Mesendoderm (in vitro differentiated cells): ENCODE data around the gene FNBP1.

Experiments used
- DNase-seq: peaks from one replicate; pipeline ENCODE4 v3.0.0; 2013
- H2AK5ac ChIP-seq: 2 replicates; pipeline ENCODE4 v1.6.1; 2013; ENCODE audit warnings: low read length, inconsistent platforms
- H2BK120ac ChIP-seq: 2 replicates; pipeline ENCODE4 v1.6.1; 2013; ENCODE audit warnings: low read depth, mild to moderate bottlenecking, low read length, moderate library complexity, mixed read lengths
- H2BK15ac ChIP-seq: replicated peaks from 2 replicates; pipeline ENCODE4 v1.6.1; 2013; ENCODE audit warnings: low read depth, mild to moderate bottlenecking, moderate library complexity
- H2BK5ac ChIP-seq: 2 replicates; pipeline ENCODE4 v1.6.1; 2013; ENCODE audit warnings: low read length, inconsistent platforms
- H3K18ac ChIP-seq: 2 replicates; pipeline ENCODE4 v1.6.1; 2013; ENCODE audit warnings: mild to moderate bottlenecking, low read length, mixed read lengths
- H3K23ac ChIP-seq: one replicate; pipeline ENCODE4 v1.6.1; 2013; ENCODE audit warnings: low read length
- H3K27ac ChIP-seq: 2 replicates; pipeline ENCODE4 v1.5.1; 2013; ENCODE audit warnings: low read depth, mild to moderate bottlenecking, inconsistent platforms, low read length, moderate library complexity
- H3K27me3 ChIP-seq: 2 replicates; pipeline ENCODE4 v1.6.1; 2013; ENCODE audit warnings: low read length, control low read depth, mild to moderate bottlenecking, inconsistent platforms; ENCODE audit not compliant: insufficient read depth, poor library complexity
- H3K36me3 ChIP-seq: 2 replicates; pipeline ENCODE4 v1.6.1; 2013; ENCODE audit warnings: low read length, inconsistent platforms; ENCODE audit not compliant: control insufficient read depth, insufficient read depth
- H3K4ac ChIP-seq: one replicate; pipeline ENCODE4 v1.6.1; 2013; ENCODE audit warnings: low read depth, mild to moderate bottlenecking, low read length, moderate library complexity
- H3K4me1 ChIP-seq: 2 replicates; pipeline ENCODE4 v1.6.1; 2013; ENCODE audit warnings: low read depth, low read length, inconsistent platforms; ENCODE audit not compliant: control insufficient read depth
- H3K4me2 ChIP-seq: 2 replicates; pipeline ENCODE4 v1.6.1; 2013; ENCODE audit warnings: low read length
- H3K4me3 ChIP-seq: 2 replicates; pipeline ENCODE4 v1.5.1; 2013; ENCODE audit warnings: mild to moderate bottlenecking, low read length
- H3K56ac ChIP-seq: one replicate; pipeline ENCODE4 v1.6.1; 2013; ENCODE audit warnings: low read length
- H3K79me1 ChIP-seq: 2 replicates; pipeline ENCODE4 v1.6.1; 2013; ENCODE audit warnings: low read length, inconsistent platforms
- H3K79me2 ChIP-seq: 2 replicates; pipeline ENCODE4 v1.6.1; 2013; ENCODE audit warnings: mild to moderate bottlenecking, low read length; ENCODE audit not compliant: control insufficient read depth, insufficient read depth
- H3K9ac ChIP-seq: 2 replicates; pipeline ENCODE4 v1.6.1; 2013; ENCODE audit warnings: low read length, inconsistent platforms
- H4K5ac ChIP-seq: one replicate; pipeline ENCODE4 v1.6.1; 2013; ENCODE audit warnings: low read length
- H4K8ac ChIP-seq: one replicate; pipeline ENCODE4 v1.6.1; 2013; ENCODE audit warnings: low read depth, mild to moderate bottlenecking, control low read depth, low read length, moderate library complexity
- WGBS: extraction: QIAGEN DNeasy Blood & Tissue Kit; methylation state at CpG from one replicate; pipeline ENCODE4 v1.1.7; 2013; ENCODE audit warnings: low lambda C conversion rate, missing lambda C conversion rate; ENCODE audit not compliant: insufficient coverage; ENCODE audit errors: extremely low coverage; 5-methylcytosine and 5-hydroxymethylcytosine counted together

Gene FNBP1

GRCh38 chr9:130027533-130028365 lies 15.2 kb downstream of the FNBP1 start:
- no peak overlapping the region for H3K4ac ChIP-seq
- H3K27me3 ChIP-seq = no peaks in the 10 kb centered on the region
- H2AK5ac ChIP-seq = no peak overlapping the region
- H3K4me3 ChIP-seq = no peak overlapping the region
- no peak for DNase-seq
- no peak overlapping the region for H3K56ac ChIP-seq
- no peak overlapping the region for H4K5ac ChIP-seq
- no peak overlapping the region for H3K4me2 ChIP-seq
- no peaks in the 10 kb centered on the region for H3K79me2 ChIP-seq
- H2BK15ac ChIP-seq = no peak overlapping the region
- no peak overlapping the region for H3K18ac ChIP-seq
- H3K23ac ChIP-seq = no peak overlapping the region
- H4K8ac ChIP-seq = no peak overlapping the region
- WGBS = no CpG with 5 or more reads among the region's 9 CpGs
- H3K9ac ChIP-seq = no peak overlapping the region
- H3K36me3 ChIP-seq = no peaks in the 10 kb centered on the region
- peaks cover 3% of the 10 kb centered on the region for H3K79me1 ChIP-seq
- H2BK5ac ChIP-seq = no peak overlapping the region
- H3K27ac ChIP-seq = no peak overlapping the region
- no peak overlapping the region for H2BK120ac ChIP-seq
- no peaks in the 10 kb centered on the region for H3K4me1 ChIP-seq

GRCh38 chr9:130026583-130027340 lies 16.2 kb downstream of the FNBP1 start:
- H3K18ac ChIP-seq = no peak overlapping the region
- no peaks in the 10 kb centered on the region for H3K79me2 ChIP-seq
- H3K23ac ChIP-seq = no peak overlapping the region
- no CpG with 5 or more reads among the region's 2 CpGs for WGBS
- no peaks in the 10 kb centered on the region for H3K36me3 ChIP-seq
- H3K27ac ChIP-seq = no peak overlapping the region
- no peak overlapping the region for H2BK120ac ChIP-seq
- no peak overlapping the region for H3K56ac ChIP-seq
- H3K79me1 ChIP-seq = peaks cover 3% of the 10 kb centered on the region
- no peak overlapping the region for H2BK5ac ChIP-seq
- H3K4ac ChIP-seq = no peak overlapping the region
- H4K8ac ChIP-seq = no peak overlapping the region
- no peak overlapping the region for H4K5ac ChIP-seq
- H3K9ac ChIP-seq = no peak overlapping the region
- no peak overlapping the region for H2AK5ac ChIP-seq
- H3K4me2 ChIP-seq = no peak overlapping the region
- H2BK15ac ChIP-seq = no peak overlapping the region
- DNase-seq = no peak
- H3K4me1 ChIP-seq = no peaks in the 10 kb centered on the region
- no peaks in the 10 kb centered on the region for H3K27me3 ChIP-seq
- H3K4me3 ChIP-seq = no peak overlapping the region

GRCh38 chr9:130024597-130024994 lies 18.4 kb downstream of the FNBP1 start:
- Histone ChIP-seq H3K27me3 (no peaks in the 10 kb centered on the region), H3K56ac (no peak overlapping the region), H3K4me2 (no peak overlapping the region), H3K79me1 (peaks cover 3% of the 10 kb centered on the region), H3K4ac (no peak overlapping the region), H4K5ac (no peak overlapping the region), H3K4me3 (no peak overlapping the region), H3K36me3 (no peaks in the 10 kb centered on the region), H3K23ac (no peak overlapping the region), H3K79me2 (no peaks in the 10 kb centered on the region), H2BK120ac (no peak overlapping the region), H3K4me1 (no peaks in the 10 kb centered on the region), H2BK15ac (no peak overlapping the region), H3K27ac (no peak overlapping the region), H3K18ac (no peak overlapping the region), H4K8ac (no peak overlapping the region), H3K9ac (no peak overlapping the region), H2AK5ac (no peak overlapping the region), H2BK5ac (no peak overlapping the region)
- no peak for DNase-seq
- WGBS = no CpG with 5 or more reads among the region's 5 CpGs

GRCh38 chr9:130023994-130024596 lies 18.9 kb downstream of the FNBP1 start:
- Histone ChIP-seq H3K23ac (no peak overlapping the region), H4K5ac (no peak overlapping the region), H3K79me2 (no peaks in the 10 kb centered on the region), H3K4ac (no peak overlapping the region), H3K4me1 (no peaks in the 10 kb centered on the region), H2BK15ac (no peak overlapping the region), H3K9ac (no peak overlapping the region), H2BK120ac (no peak overlapping the region), H2AK5ac (no peak overlapping the region), H4K8ac (no peak overlapping the region), H2BK5ac (no peak overlapping the region), H3K36me3 (no peaks in the 10 kb centered on the region), H3K56ac (no peak overlapping the region), H3K27me3 (no peaks in the 10 kb centered on the region), H3K18ac (no peak overlapping the region), H3K79me1 (peaks cover 3% of the 10 kb centered on the region), H3K4me3 (no peak overlapping the region), H3K27ac (no peak overlapping the region), H3K4me2 (no peak overlapping the region)
- no CpG with 5 or more reads among the region's 3 CpGs for WGBS
- no peak for DNase-seq

GRCh38 chr9:130023144-130023787 lies 19.7 kb downstream of the FNBP1 start:
- no peak overlapping the region for H2BK15ac ChIP-seq
- no peak overlapping the region for H4K8ac ChIP-seq
- no peaks in the 10 kb centered on the region for H3K79me2 ChIP-seq
- no peak overlapping the region for H2BK120ac ChIP-seq
- H3K79me1 ChIP-seq = peaks cover 3% of the 10 kb centered on the region
- no peak overlapping the region for H3K4me2 ChIP-seq
- no peak overlapping the region for H3K18ac ChIP-seq
- no peaks in the 10 kb centered on the region for H3K4me1 ChIP-seq
- no peak overlapping the region for H3K56ac ChIP-seq
- DNase-seq = peak; percentile 32
- H3K4ac ChIP-seq = no peak overlapping the region
- no peak overlapping the region for H3K9ac ChIP-seq
- no peak overlapping the region for H3K4me3 ChIP-seq
- no peak overlapping the region for H2BK5ac ChIP-seq
- no peaks in the 10 kb centered on the region for H3K27me3 ChIP-seq
- no peak overlapping the region for H3K23ac ChIP-seq
- no peak overlapping the region for H2AK5ac ChIP-seq
- H4K5ac ChIP-seq = no peak overlapping the region
- H3K36me3 ChIP-seq = no peaks in the 10 kb centered on the region
- H3K27ac ChIP-seq = no peak overlapping the region
- no CpG with 5 or more reads among the region's 7 CpGs for WGBS
